Measurements from ENCODE around the gene HEATR1.

DNA sequence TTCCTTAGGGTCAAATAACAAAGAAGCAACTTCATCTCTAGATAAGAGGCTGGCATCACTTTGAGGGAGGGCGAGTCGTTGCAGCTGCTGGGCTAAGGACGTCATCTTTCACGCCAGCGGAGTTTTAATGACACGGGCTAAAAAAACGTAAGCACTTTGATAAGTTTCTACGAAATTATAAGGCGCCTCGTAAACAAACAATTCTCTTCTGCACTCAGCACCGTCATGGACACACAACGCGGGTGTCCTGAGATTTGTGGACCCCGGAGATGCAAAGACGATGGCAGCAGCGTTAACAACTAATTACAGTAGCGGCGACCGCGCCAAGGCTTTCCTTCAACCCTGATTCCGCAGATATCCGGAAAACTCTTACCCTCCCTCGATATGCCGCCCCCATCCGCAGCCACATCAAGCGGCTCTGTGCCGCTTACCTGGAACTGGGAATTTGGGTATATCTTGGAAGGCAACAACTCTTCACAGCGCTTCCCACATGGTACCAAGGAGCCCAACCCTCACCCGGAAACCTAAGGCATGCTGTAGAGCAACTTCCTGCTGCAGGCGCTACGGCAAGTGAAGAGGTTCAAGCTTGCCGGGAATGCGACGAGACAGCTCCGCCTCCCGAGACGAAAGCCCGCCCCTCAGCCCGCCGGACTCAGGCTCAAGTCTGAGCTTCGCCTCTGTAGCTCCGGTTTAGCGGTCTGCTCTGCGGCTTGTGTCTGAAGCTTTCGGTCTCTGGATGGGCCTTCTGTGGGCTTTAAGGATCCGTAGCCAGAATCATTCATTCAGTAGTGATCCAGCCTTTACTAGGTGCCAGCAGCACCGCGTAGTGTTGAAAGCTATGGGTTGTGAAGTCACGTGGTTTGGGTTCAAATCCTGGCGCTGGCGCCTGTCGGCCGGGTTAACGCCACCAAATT, at the start of gene HEATR1:
- TF ChIP-seq, protein P1, sequence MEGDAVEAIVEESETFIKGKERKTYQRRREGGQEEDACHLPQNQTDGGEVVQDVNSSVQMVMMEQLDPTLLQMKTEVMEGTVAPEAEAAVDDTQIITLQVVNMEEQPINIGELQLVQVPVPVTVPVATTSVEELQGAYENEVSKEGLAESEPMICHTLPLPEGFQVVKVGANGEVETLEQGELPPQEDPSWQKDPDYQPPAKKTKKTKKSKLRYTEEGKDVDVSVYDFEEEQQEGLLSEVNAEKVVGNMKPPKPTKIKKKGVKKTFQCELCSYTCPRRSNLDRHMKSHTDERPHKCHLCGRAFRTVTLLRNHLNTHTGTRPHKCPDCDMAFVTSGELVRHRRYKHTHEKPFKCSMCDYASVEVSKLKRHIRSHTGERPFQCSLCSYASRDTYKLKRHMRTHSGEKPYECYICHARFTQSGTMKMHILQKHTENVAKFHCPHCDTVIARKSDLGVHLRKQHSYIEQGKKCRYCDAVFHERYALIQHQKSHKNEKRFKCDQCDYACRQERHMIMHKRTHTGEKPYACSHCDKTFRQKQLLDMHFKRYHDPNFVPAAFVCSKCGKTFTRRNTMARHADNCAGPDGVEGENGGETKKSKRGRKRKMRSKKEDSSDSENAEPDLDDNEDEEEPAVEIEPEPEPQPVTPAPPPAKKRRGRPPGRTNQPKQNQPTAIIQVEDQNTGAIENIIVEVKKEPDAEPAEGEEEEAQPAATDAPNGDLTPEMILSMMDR (IDR thresholded peaks at IDR 0.05; ENCODE audit: low read depth, low read length): no peak
- TF ChIP-seq POLR2A (IDR thresholded peaks at IDR 0.05; ENCODE audit: extremely low read depth, insufficient read length): peak; percentile 69
- TF ChIP-seq, protein P2, sequence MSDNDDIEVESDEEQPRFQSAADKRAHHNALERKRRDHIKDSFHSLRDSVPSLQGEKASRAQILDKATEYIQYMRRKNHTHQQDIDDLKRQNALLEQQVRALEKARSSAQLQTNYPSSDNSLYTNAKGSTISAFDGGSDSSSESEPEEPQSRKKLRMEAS (IDR thresholded peaks at IDR 0.05; ENCODE audit: low read depth, low read length): peak; percentile 90
